Measurements from ENCODE around the gene OR52N2. TPM values are rescaled to one million over a fixed set of nuclear protein-coding genes. Genes with fewer than 3 reads are reported as not detected.

Gene OR52N2
- total and polyA plus RNA-seq, 2 donors, result not detected

GRCh38 chr11:5837695-5838094 is 29.0 kb downstream of the OR52N2 start:
- 84% methylated on average over 2 of the region's 2 CpGs for WGBS
- no peak overlapping the region for H3K4me3 ChIP-seq (ENCODE audit: low read depth, low read length)
- DNase-seq (ENCODE audit: extremely low spot score), result no peak
- H3K4me1 ChIP-seq (ENCODE audit: insufficient read depth), result no peaks in the 10 kb centered on the region
- no peaks in the 10 kb centered on the region for H3K36me3 ChIP-seq (ENCODE audit: insufficient read depth)
- no peak overlapping the region for H3K27ac ChIP-seq (ENCODE audit: low read depth)

- 71% methylated on average over 1 of the region's 1 CpG for WGBS
- Histone ChIP-seq H3K27ac (ENCODE audit: low read depth) (no peak within 1 kb of the TSS), H3K4me3 (ENCODE audit: low read depth, low read length) (no peak within 1 kb of the TSS), H3K36me3 (ENCODE audit: insufficient read depth) (no peaks in the 10 kb centered on the region), H3K4me1 (ENCODE audit: insufficient read depth) (no peaks in the 10 kb centered on the region)
- no peak for DNase-seq (ENCODE audit: extremely low spot score)
Observed at GRCh38 chr11:5841797-5842196, 33.1 kb downstream of the OR52N2 start, which contains the start of gene OR52E6. OR52E6 (minus strand) TSS chr11:5841897; CDS start chr11:5841897, 0 bp downstream.

- Histone ChIP-seq H3K36me3 (ENCODE audit: insufficient read depth) (no peaks in the 10 kb centered on the region), H3K4me1 (ENCODE audit: insufficient read depth) (no peaks in the 10 kb centered on the region), H3K4me3 (ENCODE audit: low read depth, low read length) (no peak overlapping the region), H3K27ac (ENCODE audit: low read depth) (no peak overlapping the region)
- no peak for DNase-seq (ENCODE audit: extremely low spot score)
- WGBS, result 51% methylated on average over 1 of the region's 1 CpG
Observed at GRCh38 chr11:5846701-5847100, 38.0 kb downstream of the OR52N2 start.

- H3K27ac ChIP-seq (ENCODE audit: low read depth), result no peak overlapping the region
- H3K36me3 ChIP-seq (ENCODE audit: insufficient read depth), result no peaks in the 10 kb centered on the region
- no peaks in the 10 kb centered on the region for H3K4me1 ChIP-seq (ENCODE audit: insufficient read depth)
- H3K4me3 ChIP-seq (ENCODE audit: low read depth, low read length), result no peak overlapping the region
- DNase-seq (ENCODE audit: extremely low spot score), result no peak
Observed at GRCh38 chr11:5847711-5848110, 39.0 kb downstream of the OR52N2 start.

GRCh38 chr11:5851002-5851401 is 42.3 kb downstream of the OR52N2 start:
- DNase-seq (ENCODE audit: extremely low spot score), result no peak
- WGBS, result 94% methylated on average over 1 of the region's 1 CpG
- H3K36me3 ChIP-seq (ENCODE audit: insufficient read depth), result no peaks in the 10 kb centered on the region
- H3K27ac ChIP-seq (ENCODE audit: low read depth), result no peak overlapping the region
- H3K4me3 ChIP-seq (ENCODE audit: low read depth, low read length), result no peak overlapping the region
- no peaks in the 10 kb centered on the region for H3K4me1 ChIP-seq (ENCODE audit: insufficient read depth)

GRCh38 chr11:5857590-5857989 is 48.9 kb downstream of the OR52N2 start, which contains the start of gene OR52E8:
OR52E8 (minus strand) TSS chr11:5857690; CDS start chr11:5857690, 0 bp downstream.
- Histone ChIP-seq H3K4me3 (ENCODE audit: low read depth, low read length) (no peak within 1 kb of the TSS), H3K27ac (ENCODE audit: low read depth) (no peak within 1 kb of the TSS), H3K4me1 (ENCODE audit: insufficient read depth) (no peaks in the 10 kb centered on the region), H3K36me3 (ENCODE audit: insufficient read depth) (no peaks in the 10 kb centered on the region)
- DNase-seq (ENCODE audit: extremely low spot score), result no peak
- WGBS, result 89% methylated on average over 3 of the region's 3 CpGs

- no peak for DNase-seq (ENCODE audit: extremely low spot score)
Observed at GRCh38 chr11:5865826-5866225, 57.1 kb downstream of the OR52N2 start.

More at GRCh38 chr11:5865826-5866225, 57.1 kb downstream of the OR52N2 start:
- no peak overlapping the region for H3K27ac ChIP-seq (ENCODE audit: low read depth)
- no peak overlapping the region for H3K4me3 ChIP-seq (ENCODE audit: low read depth, low read length)
- H3K36me3 ChIP-seq (ENCODE audit: insufficient read depth), result no peaks in the 10 kb centered on the region
- WGBS, result 85% methylated on average over 2 of the region's 2 CpGs
- H3K4me1 ChIP-seq (ENCODE audit: insufficient read depth), result no peaks in the 10 kb centered on the region

Other genes starting within 250 kb of the OR52N2 start
- gene OR52B6, start 228.0 kb upstream of the OR52N2 start, total RNA-seq, result not detected
- gene OR52B6, start 228.0 kb upstream of the OR52N2 start, polyA plus RNA-seq, result not detected
- 5.5 TPM for gene TRIM6, start 212.3 kb upstream of the OR52N2 start, total RNA-seq
- 4.1 TPM for gene TRIM6, start 212.3 kb upstream of the OR52N2 start, polyA plus RNA-seq
- 17.1 TPM for gene TRIM34, start 183.9 kb upstream of the OR52N2 start, total RNA-seq
- 6.1 TPM for gene TRIM34, start 183.9 kb upstream of the OR52N2 start, polyA plus RNA-seq
- 39.6 TPM for gene TRIM5, start 123.8 kb upstream of the OR52N2 start, total RNA-seq
- gene TRIM5, start 123.8 kb upstream of the OR52N2 start, polyA plus RNA-seq, result 11.1 TPM
- gene TRIM22, start 119.1 kb upstream of the OR52N2 start, total RNA-seq, result 49.1 TPM
- gene TRIM22, start 119.1 kb upstream of the OR52N2 start, polyA plus RNA-seq, result 33.3 TPM
- 0.11 TPM for gene OR56B1, start 72.5 kb upstream of the OR52N2 start, total RNA-seq
- not detected for gene OR56B1, start 72.5 kb upstream of the OR52N2 start, polyA plus RNA-seq
- gene OR52N4, start 54.7 kb upstream of the OR52N2 start, total RNA-seq, result not detected
- 0.20 TPM for gene OR52N4, start 54.7 kb upstream of the OR52N2 start, polyA plus RNA-seq
- gene OR52N5, start 25.6 kb upstream of the OR52N2 start, total RNA-seq, result not detected
- not detected for gene OR52N5, start 25.6 kb upstream of the OR52N2 start, polyA plus RNA-seq
- not detected for gene OR52N1, start 17.7 kb upstream of the OR52N2 start, total RNA-seq
- gene OR52N1, start 17.7 kb upstream of the OR52N2 start, polyA plus RNA-seq, result not detected
- not detected for gene OR52E6, start 33.0 kb downstream of the OR52N2 start, total RNA-seq
- gene OR52E6, start 33.0 kb downstream of the OR52N2 start, polyA plus RNA-seq, result not detected
- gene OR52E8, start 48.8 kb downstream of the OR52N2 start, total RNA-seq, result not detected
- gene OR52E8, start 48.8 kb downstream of the OR52N2 start, polyA plus RNA-seq, result not detected
- gene OR52E4, start 71.7 kb downstream of the OR52N2 start, total RNA-seq, result not detected
- not detected for gene OR52E4, start 71.7 kb downstream of the OR52N2 start, polyA plus RNA-seq
- gene OR52E5, start 84.3 kb downstream of the OR52N2 start, total RNA-seq, result not detected
- gene OR52E5, start 84.3 kb downstream of the OR52N2 start, polyA plus RNA-seq, result not detected
- not detected for gene OR56A3, start 133.3 kb downstream of the OR52N2 start, total RNA-seq
- gene OR56A3, start 133.3 kb downstream of the OR52N2 start, polyA plus RNA-seq, result not detected
- gene OR56A5, start 159.6 kb downstream of the OR52N2 start, total RNA-seq, result not detected
- not detected for gene OR56A5, start 159.6 kb downstream of the OR52N2 start, polyA plus RNA-seq
- not detected for gene OR52L1, start 178.1 kb downstream of the OR52N2 start, total RNA-seq
- gene OR52L1, start 178.1 kb downstream of the OR52N2 start, polyA plus RNA-seq, result not detected
- not detected for gene OR56A4, start 198.0 kb downstream of the OR52N2 start, total RNA-seq
- not detected for gene OR56A4, start 198.0 kb downstream of the OR52N2 start, polyA plus RNA-seq
- 0.05 TPM for gene OR56A1, start 221.8 kb downstream of the OR52N2 start, total RNA-seq
- not detected for gene OR56A1, start 221.8 kb downstream of the OR52N2 start, polyA plus RNA-seq

Measured in urinary bladder (tissue), 4 donors.